Activated gamma-delta T cell treated with Interleukin-2 at 50 U/mL for 16 hours (primary cell): ENCODE results near the gene NFX1.
"Not testable (repeated sequence)": the region's sequence is repeated elsewhere in the genome, so short reads cannot be mapped to it uniquely, and the experiment has no call there.

Experiments used
- DNase-seq: peaks from one replicate; pipeline ENCODE4 v3.0.0-alpha.2; 2020

NFX1 gene

GRCh38 chr9:33366979-33367480 is 76.7 kb downstream of the NFX1 start:
- DNase-seq: no peak

- DNase-seq: no peak
These were observed 82.6 kb downstream of the NFX1 start for GRCh38 chr9:33372900-33373299.

GRCh38 chr9:33374190-33374589 is 83.9 kb downstream of the NFX1 start:
- no peak for DNase-seq

- peak; percentile 58 for DNase-seq
These were observed 84.4 kb downstream of the NFX1 start for GRCh38 chr9:33374634-33375237.

- no peak for DNase-seq
These were observed 85.0 kb downstream of the NFX1 start for GRCh38 chr9:33375238-33375840.

GRCh38 chr9:33375841-33376321 is 85.6 kb downstream of the NFX1 start:
- DNase-seq: no peak

- DNase-seq: no peak
These were observed 86.9 kb downstream of the NFX1 start for GRCh38 chr9:33377089-33377715.

GRCh38 chr9:33378121-33378795 is 87.9 kb downstream of the NFX1 start:
- no peak for DNase-seq

- DNase-seq: no peak
These were observed 89.5 kb downstream of the NFX1 start for GRCh38 chr9:33379666-33380389.

GRCh38 chr9:33380390-33381094 is 90.2 kb downstream of the NFX1 start:
- no peak for DNase-seq

GRCh38 chr9:33381231-33381791 is 91.0 kb downstream of the NFX1 start:
- DNase-seq: no peak

- not testable (repeated sequence) for DNase-seq
These were observed 92.1 kb downstream of the NFX1 start for GRCh38 chr9:33382397-33382796.

- DNase-seq: not testable (repeated sequence)
These were observed 93.1 kb downstream of the NFX1 start for GRCh38 chr9:33383396-33383795.

GRCh38 chr9:33385536-33385935 is 95.2 kb downstream of the NFX1 start:
- not testable (repeated sequence) for DNase-seq

GRCh38 chr9:33385979-33386640 is 95.8 kb downstream of the NFX1 start:
- not testable (repeated sequence) for DNase-seq

- not testable (repeated sequence) for DNase-seq
These were observed 96.3 kb downstream of the NFX1 start for GRCh38 chr9:33386641-33386996.

GRCh38 chr9:33386998-33387397 is 96.7 kb downstream of the NFX1 start:
- not testable (repeated sequence) for DNase-seq

GRCh38 chr9:33388110-33388994 is 98.0 kb downstream of the NFX1 start:
- DNase-seq: no peak

GRCh38 chr9:33391111-33391771 is 100.9 kb downstream of the NFX1 start:
- not testable (repeated sequence) for DNase-seq

GRCh38 chr9:33392591-33393021 is 102.3 kb downstream of the NFX1 start:
- DNase-seq: not testable (repeated sequence)
